ENCODE results near the gene DGKZ. TPM values are rescaled to one million over a fixed set of nuclear protein-coding genes. Genes with fewer than 3 reads are reported as not detected.

Gene DGKZ
- total and polyA plus RNA-seq, 2 donors (not counting 3 experiments of a cell fraction or from before 2014, with no cell fraction given), result 88.8 to 127 TPM

DNA sequence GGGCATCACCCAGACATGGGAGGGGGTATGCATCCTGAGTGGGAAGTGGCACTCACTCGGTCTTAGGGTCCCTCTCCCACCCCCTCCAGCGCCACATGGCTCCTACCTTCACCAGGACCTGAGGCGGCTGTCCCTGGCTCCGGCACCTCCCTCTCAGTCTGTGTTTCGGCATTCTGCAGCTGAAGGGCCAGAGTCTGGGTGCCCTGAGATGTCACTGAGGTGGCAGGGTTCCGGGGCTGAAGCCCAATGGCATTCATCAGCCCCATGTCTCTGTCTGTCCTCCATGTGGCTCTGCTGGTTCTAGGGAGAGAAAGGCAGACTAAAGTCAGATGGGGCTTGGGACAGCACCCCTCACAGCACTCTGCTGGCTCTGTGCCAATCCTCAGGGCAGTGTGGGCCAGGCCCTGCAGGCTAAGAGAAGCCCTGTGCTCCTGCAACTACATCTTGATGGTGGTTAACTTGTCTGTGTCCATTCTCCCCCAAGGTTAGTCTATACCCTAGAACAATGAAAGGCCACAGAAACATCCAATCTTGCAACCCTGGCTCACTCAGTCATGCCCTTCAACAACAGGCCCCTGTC lies 61.2 kb downstream of the DGKZ start:
- no peaks in the 10 kb centered on the region for H3K79me2 ChIP-seq (ENCODE audit: control insufficient read depth, insufficient read depth, low read length)
- no peaks in the 10 kb centered on the region for H3K27me3 ChIP-seq (ENCODE audit: control insufficient read depth in 2 of 2, insufficient read depth in 2 of 2, low read length in 2 of 2)
- ChIA-PET CTCF (interaction anchor here (1.5 to 2.1 kb wide), 4 partner anchors 9 to 121 kb away, joined by 4 to 11 read pairs (median 6); partner anchors contain the start of gene CHRM4), POLR2A (no interaction called here)
- no peaks in the 10 kb centered on the region for H4K20me1 ChIP-seq (replicated peaks; ENCODE audit: control insufficient read depth, extremely low read depth, insufficient read depth, low read length)
- no peaks in the 10 kb centered on the region for H3K4me1 ChIP-seq (ENCODE audit: control insufficient read depth, extremely low read depth, insufficient read depth, low read length)
- intact Hi-C loops (cut with micrococcal nuclease) (no loop called here), dilution Hi-C loops (cut with MboI; ENCODE audit: extremely low pct_ligation_motif_present, low sequenced_read_pairs) (no loop called here)
- H3K27ac ChIP-seq (ENCODE audit: insufficient read depth, low read depth, low read length), result no peak overlapping the region
- H3K9ac ChIP-seq (replicated peaks; ENCODE audit: extremely low read depth, insufficient read depth, low read length), result no peak overlapping the region
- FAIRE-seq (no peak), DNase-seq (ENCODE audit: low read depth, low spot score) (no peak)
- H2AFZ ChIP-seq (ENCODE audit: low read depth, low read length), result no peak overlapping the region
- no peaks in the 10 kb centered on the region for H3K9me1 ChIP-seq (replicated peaks; ENCODE audit: control insufficient read depth, extremely low read depth, insufficient read depth, low read length)
- H3K4me3 ChIP-seq (replicated peaks in 1 of 3; ENCODE audit: insufficient read depth in 1 of 3, low read depth in 1 of 3, low read length in 3 of 3), result no peak overlapping the region
- H3K4me2 ChIP-seq (ENCODE audit: insufficient read depth, low read length), result no peak overlapping the region
- no TSS peak for BruUV-seq (replicated peaks)
- H3K36me3 ChIP-seq (ENCODE audit: control insufficient read depth in 2 of 2, extremely low read depth in 1 of 2, insufficient read depth in 2 of 2, low read length in 2 of 2), result peaks cover 3 to 15% of the 10 kb centered on the region in 2 experiments
- TF ChIP-seq, protein P1, sequence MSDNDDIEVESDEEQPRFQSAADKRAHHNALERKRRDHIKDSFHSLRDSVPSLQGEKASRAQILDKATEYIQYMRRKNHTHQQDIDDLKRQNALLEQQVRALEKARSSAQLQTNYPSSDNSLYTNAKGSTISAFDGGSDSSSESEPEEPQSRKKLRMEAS (IDR thresholded peaks at IDR 0.05; ENCODE audit: insufficient read depth, insufficient read length), result no peak
- TF ChIP-seq POLR2A (IDR thresholded peaks at IDR 0.05; ENCODE audit: low read depth, low read length) (no peak), GATA2 (IDR thresholded peaks at IDR 0.05; ENCODE audit: insufficient read depth, insufficient read length, low read depth, low read length) (no peak), FOS (IDR thresholded peaks at IDR 0.05; ENCODE audit: borderline replicate concordance, insufficient read depth, low read length) (no peak), EZH2 (IDR thresholded peaks at IDR 0.05; ENCODE audit: borderline replicate concordance, low read depth, low read length, severe bottlenecking) (no peak), JUN (IDR thresholded peaks at IDR 0.05; ENCODE audit: borderline replicate concordance, insufficient read depth, insufficient read length, low read depth) (no peak), POLR2AphosphoS5 (IDR thresholded peaks at IDR 0.05; ENCODE audit: insufficient read depth, low read depth, low read length) (no peak), MYC (IDR thresholded peaks at IDR 0.05; ENCODE audit: low read depth, low read length) (no peak)
- TF ChIP-seq, protein P2, sequence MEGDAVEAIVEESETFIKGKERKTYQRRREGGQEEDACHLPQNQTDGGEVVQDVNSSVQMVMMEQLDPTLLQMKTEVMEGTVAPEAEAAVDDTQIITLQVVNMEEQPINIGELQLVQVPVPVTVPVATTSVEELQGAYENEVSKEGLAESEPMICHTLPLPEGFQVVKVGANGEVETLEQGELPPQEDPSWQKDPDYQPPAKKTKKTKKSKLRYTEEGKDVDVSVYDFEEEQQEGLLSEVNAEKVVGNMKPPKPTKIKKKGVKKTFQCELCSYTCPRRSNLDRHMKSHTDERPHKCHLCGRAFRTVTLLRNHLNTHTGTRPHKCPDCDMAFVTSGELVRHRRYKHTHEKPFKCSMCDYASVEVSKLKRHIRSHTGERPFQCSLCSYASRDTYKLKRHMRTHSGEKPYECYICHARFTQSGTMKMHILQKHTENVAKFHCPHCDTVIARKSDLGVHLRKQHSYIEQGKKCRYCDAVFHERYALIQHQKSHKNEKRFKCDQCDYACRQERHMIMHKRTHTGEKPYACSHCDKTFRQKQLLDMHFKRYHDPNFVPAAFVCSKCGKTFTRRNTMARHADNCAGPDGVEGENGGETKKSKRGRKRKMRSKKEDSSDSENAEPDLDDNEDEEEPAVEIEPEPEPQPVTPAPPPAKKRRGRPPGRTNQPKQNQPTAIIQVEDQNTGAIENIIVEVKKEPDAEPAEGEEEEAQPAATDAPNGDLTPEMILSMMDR (IDR thresholded peaks at IDR 0.05; ENCODE audit: extremely low read depth in 1 of 2, insufficient read depth in 1 of 2, low read depth in 1 of 2, low read length in 2 of 2), result no peak
- H3K9me3 ChIP-seq (replicated peaks; ENCODE audit: control insufficient read depth, insufficient read depth, low read length), result no peaks in the 10 kb centered on the region
